GM12878 (cell line): ENCODE results near the gene POMT2. TPM values are rescaled to one million over a fixed set of nuclear protein-coding genes. Genes with fewer than 3 reads are reported as not detected.

Source experiments
- ATAC-seq: fragments of 200-7000 bp; cut with Tn5 transposase; 3 replicates; pipeline ENCODE4 v1.9.1; 2020; ENCODE audit warnings: mild to moderate bottlenecking, moderate library complexity
- BruUV-seq: library from RNA; stranded (reverse); fragments of 400-500 nt; replicated peaks from 2 replicates; lab custom pipeline; 2021; lab: Mats Ljungman, UMichigan
- CTCF ChIA-PET: fragments of 300-600 bp; sonication (Branson Sonifier 250); formaldehyde crosslinking; extraction: SDS; loops from one replicate; lab custom pipeline; 2021; ENCODE audit warnings: inconsistent platforms; lab: Yijun Ruan, JAX
- POLR2A ChIA-PET: fragments of 350-600 bp; formaldehyde crosslinking; extraction: SDS; loops from one replicate; lab custom pipeline; 2021; ENCODE audit warnings: inconsistent platforms; lab: Charles Lee
- RAD21 ChIA-PET: fragments of 300-600 bp; sonication (Branson Sonifier 250); formaldehyde crosslinking; loops from one replicate; lab custom pipeline; 2023; ENCODE audit warnings: antibody characterized with exemption; ENCODE audit not compliant: unreplicated experiment; lab: Charles Lee
- SMC1A ChIA-PET: fragments of 300-600 bp; sonication (Branson Sonifier 250); formaldehyde crosslinking; loops from one replicate; lab custom pipeline; 2023; ENCODE audit not compliant: unreplicated experiment, uncharacterized antibody; lab: Charles Lee
- DNase-seq: peaks from one replicate; pipeline ENCODE4 v3.0.0-alpha.2; 2011; ENCODE audit warnings: low read depth, low spot score
- FAIRE-seq: peaks from 3 replicates; lab custom pipeline; 2011; peaks lifted over from hg19 to GRCh38; lab: Jason Lieb, UNC
- H2AFZ ChIP-seq: 2 replicates; pipeline ENCODE4 v1.6.0; 2011; ENCODE audit warnings: low read depth, low read length, control low read depth; ENCODE audit not compliant: control insufficient read depth
- H3K27ac ChIP-seq: 2 replicates; pipeline ENCODE4 v1.5.1; 2011; ENCODE audit warnings: control low read depth; ENCODE audit not compliant: control insufficient read depth, insufficient read depth
- H3K27me3 ChIP-seq, 2 experiments: replicated peaks in 1 of 2; 2 replicates each; pipeline versions ENCODE4 v1.6.0 to v1.6.1; 2011; ENCODE audit warnings: low read length in 1 of 2; ENCODE audit not compliant: control insufficient read depth in 2 of 2, insufficient read depth in 2 of 2
- H3K36me3 ChIP-seq, 2 experiments: 2 replicates each; pipeline ENCODE4 v1.5.1; 2011; ENCODE audit warnings: low read length in 1 of 2; ENCODE audit not compliant: control insufficient read depth in 2 of 2, insufficient read depth in 2 of 2
- H3K4me1 ChIP-seq: 2 replicates; pipeline ENCODE4 v1.6.1; 2011; ENCODE audit warnings: mild to moderate bottlenecking, low read length, moderate library complexity, mixed read lengths; ENCODE audit not compliant: control insufficient read depth, insufficient read depth
- H3K4me2 ChIP-seq: 2 replicates; pipeline ENCODE4 v1.6.0; 2011; ENCODE audit warnings: control low read depth; ENCODE audit not compliant: control insufficient read depth, insufficient read depth
- H3K4me3 ChIP-seq: fragments of 200-600 bp; sonication (generic); 2 replicates; pipeline ENCODE4 v1.5.1; 2016
- H3K79me2 ChIP-seq: 2 replicates; pipeline ENCODE4 v1.6.0; 2011; ENCODE audit warnings: low read length; ENCODE audit not compliant: control insufficient read depth, insufficient read depth
- H3K9ac ChIP-seq: 2 replicates; pipeline ENCODE4 v1.8.0; 2011; ENCODE audit warnings: low read length, control low read depth, mixed read lengths; ENCODE audit not compliant: control insufficient read depth, insufficient read depth
- H3K9me3 ChIP-seq: replicated peaks from 3 replicates; pipeline ENCODE4 v1.5.1; 2011; ENCODE audit warnings: mild to moderate bottlenecking, low read length; ENCODE audit not compliant: control insufficient read depth, insufficient read depth
- H4K20me1 ChIP-seq: 2 replicates; pipeline ENCODE4 v1.6.0; 2011; ENCODE audit not compliant: control insufficient read depth, insufficient read depth
- ATF7 ChIP-seq: fragments of 450-650 bp; IDR thresholded peaks from 2 replicates; pipeline ENCODE4 v1.6.1; 2016; ENCODE audit warnings: low read depth, mild to moderate bottlenecking
- BHLHE40 ChIP-seq, 2 experiments: fragments of 450-650 bp in 1 of 2; IDR thresholded peaks; 2 replicates each; pipeline ENCODE4 v1.6.1; 2011 to 2017; ENCODE audit warnings: low read depth in 2 of 2, borderline replicate concordance in 1 of 2, improper control_type of control experiment in 1 of 2, low read length in 1 of 2, mild to moderate bottlenecking in 1 of 2
- CBX3 ChIP-seq: fragments of 200-600 bp; sonication (generic); IDR thresholded peaks from 2 replicates; pipeline ENCODE4 v1.6.1; 2016; ENCODE audit warnings: low read depth, borderline replicate concordance
- EGR1 ChIP-seq, 2 experiments: IDR thresholded peaks; 1 replicate in 1 of 2; 2 replicates in 1 of 2; pipeline ENCODE4 v1.6.1; 2011 to 2012; ENCODE audit warnings: low read depth in 2 of 2, low read length in 2 of 2, borderline replicate concordance in 1 of 2, mild to moderate bottlenecking in 1 of 2, moderate library complexity in 1 of 2
- HCFC1 ChIP-seq: fragments of 150-350 bp; IDR thresholded peaks from 2 replicates; pipeline ENCODE4 v1.6.1; 2014; ENCODE audit warnings: low read length
- POLR2AphosphoS5 ChIP-seq: IDR thresholded peaks from 2 replicates; pipeline ENCODE4 v1.6.1; 2011; ENCODE audit warnings: mild to moderate bottlenecking, low read length, inconsistent platforms
- POU2F2 ChIP-seq: IDR thresholded peaks from 3 replicates; pipeline ENCODE4 v1.6.1; 2011; ENCODE audit warnings: low read depth, mild to moderate bottlenecking, low read length, borderline replicate concordance
- RELA ChIP-seq: fragments of 450-650 bp; IDR thresholded peaks from 2 replicates; pipeline ENCODE4 v1.8.0; 2014; ENCODE audit warnings: borderline replicate concordance; ENCODE audit not compliant: partially characterized antibody
- SREBF1 ChIP-seq: IDR thresholded peaks from 2 replicates; pipeline ENCODE4 v1.6.1; 2012; ENCODE audit warnings: mild to moderate bottlenecking, low read length
- SRF ChIP-seq, 2 experiments: IDR thresholded peaks; 2 replicates each; pipeline ENCODE4 v1.6.1; 2011; ENCODE audit warnings: low read depth in 2 of 2, low read length in 2 of 2, mild to moderate bottlenecking in 1 of 2, moderate library complexity in 1 of 2
- STAT3 ChIP-seq: IDR thresholded peaks from 2 replicates; pipeline ENCODE4 v1.6.1; 2011; ENCODE audit warnings: low read depth, low read length, improper control_type of control experiment
- WRNIP1 ChIP-seq: IDR thresholded peaks from 2 replicates; pipeline ENCODE4 v1.6.1; 2011; ENCODE audit warnings: low read depth, low read length, improper control_type of control experiment, borderline replicate concordance
- YBX1 ChIP-seq: fragments of 450-650 bp; IDR thresholded peaks from 2 replicates; pipeline ENCODE4 v1.6.1; 2016; ENCODE audit warnings: antibody characterized with exemption
- WGBS: methylation state at CpG from one replicate; pipeline ENCODE4 v1.1.6; 2016; ENCODE audit warnings: low lambda C conversion rate; ENCODE audit not compliant: insufficient replicate concordance, insufficient coverage; ENCODE audit errors: missing lambda C conversion rate; 5-methylcytosine and 5-hydroxymethylcytosine counted together
- in situ Hi-C: fragments of 300-500 bp; cut with MboI; formaldehyde crosslinking; loops from 9 replicates; pipeline ENCODE4 v1.14.3; 2018; ENCODE audit warnings: mixed read lengths
- intact Hi-C: fragments of 100-400 bp; cut with micrococcal nuclease; formaldehyde crosslinking; loops from one replicate; pipeline ENCODE4 v1.14.2; 2022; ENCODE audit not compliant: unreplicated experiment
- polyA plus RNA-seq, 11 experiments: library from polyadenylated mRNA; depleted of rRNA in 4 of 11; unstranded in 6 of 11; stranded (reverse) in 5 of 11; fragments of >200 nt; fragmentation: Nextera tagmentation in 4 of 11; fragmentation: Illumina TruSeq in 1 of 11; extraction: Ambion mirVana in 4 of 11; extraction: Trizol in 1 of 11; gene quantifications; 1 replicate in 1 of 11; 2 replicates in 10 of 11; pipeline versions ENCODE4 v1.2.1 to v1.2.3, GENCODE V29; 2011 to 2016; ENCODE audit warnings: inconsistent platforms in 2 of 11, missing spikeins in 2 of 11, low read depth in 1 of 11
- total RNA-seq, 4 experiments: library from RNA; depleted of rRNA in 3 of 4; stranded (reverse); fragments of >200 nt in 3 of 4; fragmentation: Illumina TruSeq in 1 of 4; extraction: Trizol in 1 of 4; gene quantifications; 2 replicates each; pipeline versions ENCODE4 v1.2.1 to v1.2.3, GENCODE V29; 2013 to 2021
- TF ChIP-seq, protein P1 (sequence below): IDR thresholded peaks from 2 replicates; pipeline ENCODE4 v1.6.1; 2012; ENCODE audit warnings: low read depth, low read length, improper control_type of control experiment
- TF ChIP-seq, protein P2 (sequence below), 3 experiments: IDR thresholded peaks in 2 of 3; conservative IDR thresholded peaks in 1 of 3; 2 replicates each; pipeline ENCODE4 v1.5.1; 2011; ENCODE audit warnings: low read depth in 3 of 3, low read length in 3 of 3, mild to moderate bottlenecking in 3 of 3, control low read depth in 2 of 3, moderate library complexity in 2 of 3, inconsistent platforms in 1 of 3, mixed read lengths in 1 of 3; ENCODE audit not compliant: control insufficient read depth in 2 of 3, insufficient read depth in 1 of 3; ENCODE audit errors: extremely low read depth in 1 of 3

Gene POMT2
- total and polyA plus RNA-seq, 10 of the 15 experiments (the other 5 are each of a cell fraction or from before 2014, with no cell fraction given) = 0.23 to 13.9 (median 6.5) TPM

- H3K79me2 ChIP-seq = no peaks in the 10 kb centered on the region
- BruUV-seq = no TSS peak
- no peak for ATAC-seq
- H3K9ac ChIP-seq = no peak overlapping the region
- H3K4me1 ChIP-seq = no peaks in the 10 kb centered on the region
- SMC1A ChIA-PET = interaction anchor here (1.0 kb wide), 1 partner anchor 444 kb away, joined by 3 read pairs; no protein-coding TSS in a partner anchor
- in situ Hi-C loops (no loop called here), intact Hi-C loops (no loop called here)
- DNase-seq = no peak
- H3K4me2 ChIP-seq = no peak overlapping the region
- RAD21 ChIA-PET = no interaction called here
- H4K20me1 ChIP-seq = no peaks in the 10 kb centered on the region
- 72% methylated on average over 3 of the region's 3 CpGs for WGBS
- no peak overlapping the region for H3K4me3 ChIP-seq
- FAIRE-seq = no peak
- TF ChIP-seq HCFC1 = no peak
- no peak for TF ChIP-seq YBX1
- no peak for TF ChIP-seq ATF7
- CTCF ChIA-PET = interaction anchor here (1.0 kb wide), 1 partner anchor 15 kb away, joined by 3 read pairs; no protein-coding TSS in a partner anchor
- peaks cover 16 to 19% of the 10 kb centered on the region in 2 experiments for H3K36me3 ChIP-seq
- H3K27ac ChIP-seq = no peak overlapping the region
- H2AFZ ChIP-seq = no peak overlapping the region
- H3K27me3 ChIP-seq = no peaks in the 10 kb centered on the region
- H3K9me3 ChIP-seq = no peaks in the 10 kb centered on the region
- POLR2A ChIA-PET = no interaction called here
Observed at GRCh38 chr14:77344377-77344996, 23.8 kb upstream of the POMT2 start.

GRCh38 chr14:77343662-77344061 is 23.0 kb upstream of the POMT2 start:
- intact Hi-C loops (no loop called here), in situ Hi-C loops (no loop called here)
- Histone ChIP-seq H3K9ac (no peak overlapping the region), H3K9me3 (no peaks in the 10 kb centered on the region), H3K4me2 (no peak overlapping the region), H3K4me1 (no peaks in the 10 kb centered on the region), H3K36me3 (peaks cover 15 to 16% of the 10 kb centered on the region in 2 experiments), H2AFZ (no peak overlapping the region), H4K20me1 (no peaks in the 10 kb centered on the region), H3K27me3 (no peaks in the 10 kb centered on the region), H3K4me3 (no peak overlapping the region), H3K27ac (no peak overlapping the region), H3K79me2 (no peaks in the 10 kb centered on the region)
- BruUV-seq = no TSS peak
- no peak for FAIRE-seq
- ChIA-PET RAD21 (no interaction called here), POLR2A (no interaction called here), CTCF (no interaction called here), SMC1A (no interaction called here)
- 77% methylated on average over 2 of the region's 2 CpGs for WGBS
- DNase-seq = no peak
- no peak for ATAC-seq
- TF ChIP-seq, protein P1, sequence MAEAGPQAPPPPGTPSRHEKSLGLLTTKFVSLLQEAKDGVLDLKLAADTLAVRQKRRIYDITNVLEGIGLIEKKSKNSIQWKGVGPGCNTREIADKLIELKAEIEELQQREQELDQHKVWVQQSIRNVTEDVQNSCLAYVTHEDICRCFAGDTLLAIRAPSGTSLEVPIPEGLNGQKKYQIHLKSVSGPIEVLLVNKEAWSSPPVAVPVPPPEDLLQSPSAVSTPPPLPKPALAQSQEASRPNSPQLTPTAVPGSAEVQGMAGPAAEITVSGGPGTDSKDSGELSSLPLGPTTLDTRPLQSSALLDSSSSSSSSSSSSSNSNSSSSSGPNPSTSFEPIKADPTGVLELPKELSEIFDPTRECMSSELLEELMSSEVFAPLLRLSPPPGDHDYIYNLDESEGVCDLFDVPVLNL = no peak
- TF ChIP-seq EGR1 (IDR thresholded peaks at IDR 0.05; ENCODE audit: borderline replicate concordance in 1 of 2, low read depth in 2 of 2, low read length in 2 of 2) (no peak), BHLHE40 (IDR thresholded peaks at IDR 0.05; ENCODE audit: borderline replicate concordance in 1 of 2, low read depth in 2 of 2, low read length in 1 of 2) (no peak), POU2F2 (no peak), CBX3 (no peak), SRF (IDR thresholded peaks at IDR 0.05; ENCODE audit: low read depth in 2 of 2, low read length in 2 of 2) (no peak), SREBF1 (no peak), RELA (no peak), STAT3 (no peak), WRNIP1 (no peak), POLR2AphosphoS5 (no peak)
- TF ChIP-seq, protein P2, sequence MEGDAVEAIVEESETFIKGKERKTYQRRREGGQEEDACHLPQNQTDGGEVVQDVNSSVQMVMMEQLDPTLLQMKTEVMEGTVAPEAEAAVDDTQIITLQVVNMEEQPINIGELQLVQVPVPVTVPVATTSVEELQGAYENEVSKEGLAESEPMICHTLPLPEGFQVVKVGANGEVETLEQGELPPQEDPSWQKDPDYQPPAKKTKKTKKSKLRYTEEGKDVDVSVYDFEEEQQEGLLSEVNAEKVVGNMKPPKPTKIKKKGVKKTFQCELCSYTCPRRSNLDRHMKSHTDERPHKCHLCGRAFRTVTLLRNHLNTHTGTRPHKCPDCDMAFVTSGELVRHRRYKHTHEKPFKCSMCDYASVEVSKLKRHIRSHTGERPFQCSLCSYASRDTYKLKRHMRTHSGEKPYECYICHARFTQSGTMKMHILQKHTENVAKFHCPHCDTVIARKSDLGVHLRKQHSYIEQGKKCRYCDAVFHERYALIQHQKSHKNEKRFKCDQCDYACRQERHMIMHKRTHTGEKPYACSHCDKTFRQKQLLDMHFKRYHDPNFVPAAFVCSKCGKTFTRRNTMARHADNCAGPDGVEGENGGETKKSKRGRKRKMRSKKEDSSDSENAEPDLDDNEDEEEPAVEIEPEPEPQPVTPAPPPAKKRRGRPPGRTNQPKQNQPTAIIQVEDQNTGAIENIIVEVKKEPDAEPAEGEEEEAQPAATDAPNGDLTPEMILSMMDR (IDR thresholded peaks at IDR 0.05 in 2 of 3, conservative IDR thresholded peaks at IDR 0.05 in 1 of 3; ENCODE audit: control insufficient read depth in 2 of 3, extremely low read depth in 1 of 3, insufficient read depth in 1 of 3, low read depth in 3 of 3, low read length in 3 of 3) = no peak
